Measurements from ENCODE around the gene SNX20.

The SNX20 gene

DNA sequence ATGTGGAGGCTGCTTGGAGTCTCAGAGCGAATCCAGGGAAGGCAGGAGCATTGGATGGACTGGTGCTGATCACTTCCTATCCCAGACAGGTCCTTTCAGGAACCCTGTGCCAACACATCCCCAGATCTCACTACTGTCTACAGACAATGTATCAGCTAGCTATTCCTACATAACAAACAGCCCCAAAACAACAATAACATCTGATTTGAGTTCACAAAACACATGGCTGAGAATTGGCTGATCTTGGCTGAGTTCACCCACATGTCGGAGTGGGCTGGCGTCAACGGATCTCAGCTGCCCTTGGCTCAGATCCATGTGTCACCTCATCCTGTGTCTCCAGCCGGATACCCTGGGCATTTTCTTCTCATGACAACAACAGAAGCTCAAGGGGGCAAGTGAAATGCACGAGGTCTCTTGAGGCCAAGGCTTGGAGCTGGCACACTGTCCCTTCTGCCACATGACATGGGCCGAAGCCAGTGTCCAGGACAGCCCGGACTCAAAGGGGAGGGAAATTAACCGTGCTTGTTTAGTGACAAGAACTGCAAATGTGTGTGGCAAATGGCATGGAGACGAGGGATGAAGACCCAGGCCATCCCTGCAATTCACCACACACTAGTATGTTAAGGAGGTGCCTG, 18.7 kb downstream of the SNX20 start:
- H3K4me3 Mint-ChIP-seq, result no peak overlapping the region
- H3K36me3 Mint-ChIP-seq, result no peaks in the 10 kb centered on the region
- no peak overlapping the region for H3K27ac Mint-ChIP-seq
- peaks cover 30% of the 10 kb centered on the region for H3K4me1 Mint-ChIP-seq
- no peaks in the 10 kb centered on the region for H3K9me3 Mint-ChIP-seq
- no peaks in the 10 kb centered on the region for H3K27me3 Mint-ChIP-seq

DNA sequence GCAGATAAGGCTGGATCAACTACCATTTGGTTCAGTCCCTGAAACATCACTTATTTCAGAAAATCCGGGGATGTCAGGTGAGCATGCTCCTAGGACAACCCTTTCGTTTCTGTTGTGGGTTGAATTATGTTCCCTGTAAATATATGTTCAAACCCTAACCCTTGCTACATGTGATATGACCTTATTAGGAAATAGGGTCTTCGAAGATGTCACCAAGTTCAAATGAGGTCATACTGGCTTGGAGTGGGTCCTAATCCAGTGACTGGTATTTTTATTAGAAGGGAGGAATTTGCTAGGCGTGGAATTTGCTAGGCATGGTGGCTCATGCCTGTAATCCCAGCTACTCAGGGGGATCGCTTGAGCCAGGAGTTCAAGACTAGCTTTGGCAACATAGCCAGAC, 21.3 kb downstream of the SNX20 start:
- Mint-ChIP-seq H3K4me1 (peaks cover 6% of the 10 kb centered on the region), H3K4me3 (no peak overlapping the region), H3K9me3 (no peaks in the 10 kb centered on the region), H3K27ac (no peak overlapping the region), H3K36me3 (no peaks in the 10 kb centered on the region), H3K27me3 (no peaks in the 10 kb centered on the region)

DNA sequence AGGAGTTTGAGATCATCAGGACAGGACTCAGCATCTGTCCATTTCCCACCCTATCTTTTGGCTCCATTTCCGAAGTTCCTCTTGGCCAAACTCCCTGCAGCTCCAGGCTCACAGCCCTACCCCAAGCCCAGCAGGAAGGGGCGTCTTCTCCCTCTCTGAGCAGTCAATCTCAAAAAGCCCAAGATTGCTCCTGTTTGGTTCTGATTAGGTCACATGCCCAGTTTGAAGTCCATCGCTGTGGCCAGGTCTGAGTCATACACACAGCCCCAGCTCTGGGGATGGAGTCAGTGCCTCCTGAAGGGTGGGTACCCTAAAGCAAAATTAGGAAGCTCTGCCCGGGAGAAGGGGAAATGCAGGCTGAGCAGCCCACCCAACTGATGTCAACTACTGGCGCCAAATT, 23.9 kb downstream of the SNX20 start:
- Mint-ChIP-seq H3K9me3 (no peaks in the 10 kb centered on the region), H3K36me3 (no peaks in the 10 kb centered on the region), H3K4me1 (no peaks in the 10 kb centered on the region), H3K27me3 (no peaks in the 10 kb centered on the region), H3K4me3 (no peak overlapping the region), H3K27ac (no peak overlapping the region)

DNA sequence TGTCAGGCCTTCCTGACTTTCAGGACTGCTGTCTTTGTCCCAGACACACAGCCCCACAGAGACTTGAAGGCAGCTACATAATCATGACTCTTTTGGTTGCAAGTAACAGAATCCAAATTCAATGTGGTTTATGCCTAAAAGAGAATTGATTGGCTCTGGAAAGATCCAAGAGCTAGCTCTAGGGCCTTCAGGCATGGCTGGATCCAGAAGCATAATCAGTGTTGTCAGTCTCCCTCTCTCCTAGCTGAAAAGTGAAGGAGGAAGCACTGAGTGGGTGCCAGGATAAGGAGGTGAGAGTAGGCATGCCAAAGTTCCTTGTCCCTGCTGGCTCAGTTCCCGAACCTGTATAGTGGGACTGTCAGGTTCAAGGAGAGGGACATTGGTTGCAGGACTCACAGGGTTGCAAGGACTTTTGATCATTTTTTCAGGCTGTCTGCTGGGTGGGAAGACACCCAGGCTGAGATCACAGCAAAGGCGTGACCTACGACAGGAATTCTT, 25.5 kb downstream of the SNX20 start:
- Mint-ChIP-seq H3K4me3 (no peak overlapping the region), H3K27me3 (no peaks in the 10 kb centered on the region), H3K27ac (no peak overlapping the region), H3K9me3 (no peaks in the 10 kb centered on the region), H3K36me3 (peaks cover 4% of the 10 kb centered on the region), H3K4me1 (no peaks in the 10 kb centered on the region)

DNA sequence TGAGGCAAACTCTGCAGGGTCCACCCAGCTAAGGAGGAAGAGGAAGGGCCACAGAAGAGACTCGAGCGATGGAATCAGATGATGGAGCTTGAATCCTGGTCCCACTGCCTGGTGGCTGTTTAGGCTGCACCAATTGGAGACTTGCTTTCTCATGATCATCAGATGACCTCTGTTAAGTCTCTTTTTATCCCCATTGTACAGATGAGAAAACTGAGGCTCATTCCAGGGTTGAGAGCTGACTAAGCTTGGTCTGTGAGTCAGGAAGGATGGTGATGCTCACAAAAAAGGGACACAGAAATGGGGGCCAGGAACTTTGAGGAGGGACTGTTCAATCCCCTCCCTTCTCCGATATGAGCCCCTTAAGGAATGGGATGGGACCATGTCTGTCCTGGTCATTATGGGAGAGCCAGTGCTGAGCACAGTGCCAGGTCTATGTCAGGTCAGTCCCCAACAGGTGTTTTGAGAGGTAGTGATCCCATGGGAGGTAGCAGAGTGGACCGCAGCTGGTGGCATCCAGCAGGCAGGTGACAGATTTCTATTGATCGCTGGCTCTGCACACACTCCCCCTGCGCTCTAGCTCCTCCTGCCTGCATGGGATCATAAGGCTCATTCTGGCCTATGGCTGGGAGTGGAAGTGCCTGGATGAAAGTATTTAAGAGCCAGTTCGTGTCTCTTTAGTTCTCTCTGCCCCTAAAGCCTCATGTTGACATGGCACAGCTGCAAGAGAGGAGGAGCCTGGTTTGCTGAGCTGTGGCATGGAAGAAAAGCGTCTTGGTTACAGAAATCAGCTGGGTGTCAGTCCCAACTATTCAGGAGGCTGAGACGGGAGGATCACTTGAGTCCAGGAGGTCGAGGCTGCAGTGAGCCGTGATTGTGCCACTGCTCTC, 27.2 kb downstream of the SNX20 start:
- H3K27ac Mint-ChIP-seq, result no peak overlapping the region
- H3K4me1 Mint-ChIP-seq, result no peaks in the 10 kb centered on the region
- peaks cover 7% of the 10 kb centered on the region for H3K36me3 Mint-ChIP-seq
- H3K4me3 Mint-ChIP-seq, result no peak overlapping the region
- no peaks in the 10 kb centered on the region for H3K27me3 Mint-ChIP-seq
- no peaks in the 10 kb centered on the region for H3K9me3 Mint-ChIP-seq

DNA sequence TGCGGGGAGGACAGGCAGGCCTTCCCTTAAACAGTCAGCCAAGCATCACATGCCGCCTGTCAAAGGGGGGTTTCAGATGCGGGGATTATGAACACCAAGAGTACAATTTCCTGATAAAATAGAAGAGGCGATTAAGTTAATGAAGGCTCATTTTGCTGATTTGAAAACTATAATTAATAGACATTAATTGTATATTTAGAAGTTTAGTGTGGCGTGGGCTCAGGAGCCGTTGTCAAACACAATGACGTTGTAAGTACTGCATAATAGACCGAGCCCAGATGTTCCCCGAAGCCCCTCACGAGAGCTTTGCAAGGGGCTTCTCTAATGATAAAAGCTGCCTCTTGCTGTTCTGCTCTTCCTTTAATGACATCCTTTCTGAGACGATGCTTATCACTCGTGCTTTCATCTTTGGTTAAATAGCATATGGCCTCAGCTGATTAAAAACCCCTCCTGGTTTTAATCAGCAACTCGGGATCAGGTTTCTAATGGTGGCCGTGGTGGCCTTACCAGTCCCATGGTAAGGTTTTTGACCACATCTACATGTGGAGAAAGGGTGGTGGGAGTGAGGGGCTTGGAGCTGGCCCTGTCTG, 28.2 kb downstream of the SNX20 start:
- Mint-ChIP-seq H3K27ac (no peak overlapping the region), H3K4me1 (no peaks in the 10 kb centered on the region), H3K4me3 (no peak overlapping the region), H3K36me3 (peaks cover 9% of the 10 kb centered on the region), H3K9me3 (no peaks in the 10 kb centered on the region), H3K27me3 (no peaks in the 10 kb centered on the region)

DNA sequence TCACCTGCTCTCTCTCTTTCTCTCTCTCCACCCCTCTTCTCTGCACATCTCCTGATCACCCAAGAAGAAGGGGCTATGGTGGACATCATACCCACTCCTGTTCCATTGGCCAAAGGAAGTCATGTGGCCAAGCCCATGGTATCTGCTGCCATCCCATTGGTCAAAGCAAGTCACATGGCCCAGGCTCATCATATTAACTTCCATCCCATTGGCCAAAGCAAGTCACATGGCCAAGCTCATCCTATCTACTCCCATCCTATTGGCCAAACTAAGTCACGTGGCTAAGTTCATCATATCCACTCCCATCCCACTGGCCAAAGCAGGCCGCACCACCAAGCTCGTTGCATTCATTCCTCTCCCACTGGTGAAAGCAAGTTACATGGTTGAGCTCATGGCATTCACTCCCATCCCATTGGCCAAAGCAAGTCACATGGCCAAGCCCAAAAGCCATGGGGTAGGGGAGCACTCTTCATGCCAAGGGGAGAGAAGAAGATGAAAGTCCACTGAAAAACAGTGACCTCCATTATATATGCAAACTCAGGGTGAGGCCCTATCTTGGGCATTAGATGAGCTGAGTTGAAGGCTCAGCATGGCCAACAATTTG, 29.2 kb downstream of the SNX20 start:
- Mint-ChIP-seq H3K4me1 (no peaks in the 10 kb centered on the region), H3K27ac (no peak overlapping the region), H3K36me3 (peaks cover 9% of the 10 kb centered on the region), H3K27me3 (no peaks in the 10 kb centered on the region), H3K4me3 (no peak overlapping the region), H3K9me3 (no peaks in the 10 kb centered on the region)

DNA sequence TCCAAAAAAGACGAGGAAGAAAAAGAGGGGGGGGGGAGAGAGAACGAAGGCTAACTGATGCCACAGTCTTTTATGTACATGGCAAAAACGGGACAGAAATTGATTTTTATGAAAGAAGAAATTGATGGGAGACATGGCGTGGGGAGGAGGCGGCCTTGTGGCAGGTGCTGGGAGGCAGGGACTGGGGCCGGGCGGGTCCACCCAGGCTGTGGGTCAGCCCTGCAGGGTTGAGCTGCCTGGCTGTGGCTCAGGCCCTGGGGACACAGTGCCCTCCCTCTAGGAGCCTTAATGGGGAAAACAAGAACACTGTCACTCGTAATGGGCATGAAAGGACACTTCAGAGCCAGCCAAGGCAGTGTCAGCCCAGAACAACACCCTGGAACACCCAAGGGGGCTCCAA, 34.8 kb downstream of the SNX20 start:
- H3K27ac Mint-ChIP-seq, result no peak overlapping the region
- no peaks in the 10 kb centered on the region for H3K27me3 Mint-ChIP-seq
- peaks cover 5% of the 10 kb centered on the region for H3K4me1 Mint-ChIP-seq
- no peak overlapping the region for H3K4me3 Mint-ChIP-seq
- no peaks in the 10 kb centered on the region for H3K9me3 Mint-ChIP-seq
- peaks cover 5% of the 10 kb centered on the region for H3K36me3 Mint-ChIP-seq

DNA sequence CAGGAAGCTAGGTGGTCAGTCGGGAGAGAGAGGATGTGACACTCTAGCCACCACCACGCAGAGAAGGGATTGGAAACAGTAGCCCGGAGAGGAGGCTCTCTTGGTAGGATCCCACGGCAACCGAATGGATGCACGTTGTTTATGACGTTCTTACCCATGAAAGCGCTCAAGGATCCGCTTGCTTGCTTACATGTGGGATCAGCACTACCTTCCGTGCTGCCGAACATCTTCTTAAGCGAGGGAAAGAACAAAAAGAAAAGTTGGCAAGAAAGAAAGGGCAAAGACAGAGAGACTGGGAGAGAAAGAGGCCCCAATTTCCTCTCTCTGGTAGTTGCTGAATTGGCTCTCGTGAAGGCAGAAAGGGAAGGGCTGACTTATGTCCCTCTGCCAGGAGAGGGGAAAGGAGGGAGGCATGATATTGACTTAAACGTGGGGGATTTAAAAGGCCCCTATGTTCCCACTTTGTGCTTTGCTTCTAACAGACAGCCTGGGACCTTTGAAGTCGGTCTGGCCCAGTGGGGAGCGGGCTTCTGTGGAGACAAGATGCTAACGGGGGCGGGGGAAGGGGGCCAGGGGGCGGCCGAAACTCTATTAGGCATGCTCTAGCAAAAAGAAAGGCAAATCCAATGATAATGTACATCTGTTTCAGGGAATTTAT, 35.4 kb downstream of the SNX20 start:
- Mint-ChIP-seq H3K27me3 (no peaks in the 10 kb centered on the region), H3K4me1 (peaks cover 5% of the 10 kb centered on the region), H3K36me3 (peaks cover 5% of the 10 kb centered on the region), H3K9me3 (no peaks in the 10 kb centered on the region), H3K27ac (no peak overlapping the region), H3K4me3 (no peak overlapping the region)

DNA sequence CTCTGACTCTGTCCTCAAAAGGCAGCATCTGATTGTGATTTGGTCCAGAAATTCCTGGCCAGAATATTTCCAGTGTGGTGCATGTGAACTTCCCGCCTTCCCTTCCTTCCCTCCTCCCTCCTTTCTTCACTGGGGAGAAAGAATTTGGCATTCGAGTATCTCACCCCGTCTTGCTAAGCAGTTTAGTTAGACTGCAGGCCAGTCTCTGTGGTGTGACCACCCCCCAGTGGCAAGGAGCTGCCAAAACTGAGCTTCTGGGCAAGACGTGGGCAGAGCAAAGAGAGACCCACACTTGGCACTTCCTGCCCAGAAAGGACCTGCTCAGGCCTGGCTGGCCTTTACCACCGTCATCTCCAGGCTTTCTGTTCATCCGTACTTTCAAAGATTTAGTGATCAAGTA, 36.4 kb downstream of the SNX20 start:
- no peak overlapping the region for H3K4me3 Mint-ChIP-seq
- H3K36me3 Mint-ChIP-seq, result peaks cover 5% of the 10 kb centered on the region
- no peaks in the 10 kb centered on the region for H3K9me3 Mint-ChIP-seq
- H3K27me3 Mint-ChIP-seq, result no peaks in the 10 kb centered on the region
- peaks cover 5% of the 10 kb centered on the region for H3K4me1 Mint-ChIP-seq
- no peak overlapping the region for H3K27ac Mint-ChIP-seq

DNA sequence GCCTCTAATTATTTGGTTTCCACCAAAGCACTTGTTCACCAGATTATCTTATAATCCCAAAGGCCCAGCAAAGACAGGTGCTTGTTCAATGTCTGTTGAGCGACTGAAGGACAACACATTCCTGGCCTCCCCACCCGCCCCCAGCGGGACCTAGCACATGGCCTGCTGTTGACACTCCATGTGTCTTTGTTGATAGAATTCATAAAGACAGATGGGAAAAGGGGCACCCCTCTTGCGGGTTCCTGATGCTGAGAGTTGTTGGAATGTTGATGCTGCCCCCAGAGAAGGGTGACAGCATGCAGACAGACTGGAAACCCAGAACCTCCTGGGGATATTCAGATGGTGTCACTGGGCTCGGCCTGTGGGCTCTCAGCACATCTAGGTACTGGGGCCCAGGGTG, 36.9 kb downstream of the SNX20 start:
- H3K27me3 Mint-ChIP-seq, result no peaks in the 10 kb centered on the region
- peaks cover 2% of the 10 kb centered on the region for H3K36me3 Mint-ChIP-seq
- no peak overlapping the region for H3K27ac Mint-ChIP-seq
- H3K4me3 Mint-ChIP-seq, result no peak overlapping the region
- no peaks in the 10 kb centered on the region for H3K9me3 Mint-ChIP-seq
- H3K4me1 Mint-ChIP-seq, result peaks cover 5% of the 10 kb centered on the region

DNA sequence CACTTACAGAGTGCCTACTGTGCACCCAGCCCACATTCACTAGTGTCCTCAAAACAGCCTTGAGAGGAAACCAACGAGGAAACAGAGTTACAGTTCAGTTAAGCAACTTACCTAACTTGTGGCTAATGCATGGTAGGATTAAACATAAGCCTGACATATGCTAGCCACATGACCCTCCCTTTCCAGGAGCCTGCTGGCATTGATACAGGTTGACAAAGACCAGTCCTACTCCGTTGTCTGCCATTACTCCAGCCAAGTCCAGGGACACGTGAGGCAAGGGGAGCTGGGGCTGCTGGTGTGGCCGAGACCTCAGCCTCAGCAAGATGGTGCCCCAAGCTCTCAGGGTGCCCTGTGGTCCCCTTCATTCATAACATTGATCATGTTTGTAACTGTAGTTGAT, 37.9 kb downstream of the SNX20 start:
- H3K4me1 Mint-ChIP-seq, result peaks cover 5% of the 10 kb centered on the region
- H3K27me3 Mint-ChIP-seq, result no peaks in the 10 kb centered on the region
- no peak overlapping the region for H3K4me3 Mint-ChIP-seq

DNA sequence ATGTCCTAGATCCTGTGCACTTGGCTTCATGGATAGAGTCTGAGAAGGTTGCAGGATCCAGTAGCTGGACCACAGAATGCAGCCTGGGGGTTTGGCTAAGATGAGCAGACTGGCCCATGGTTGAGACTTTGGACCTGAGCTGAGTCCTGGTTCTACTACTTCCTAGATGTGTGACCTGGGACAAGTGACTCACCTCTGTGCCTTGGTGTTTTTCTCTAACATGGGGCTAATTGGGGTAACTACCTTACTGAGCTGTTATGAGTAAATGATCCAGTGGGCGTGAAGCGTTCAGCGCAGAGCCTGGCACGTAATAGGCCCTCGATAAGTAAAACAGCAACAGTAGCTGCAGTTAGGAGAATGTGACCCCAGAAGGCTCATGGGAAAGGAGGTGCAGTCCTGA, 38.8 kb downstream of the SNX20 start:
- peaks cover 5% of the 10 kb centered on the region for H3K4me1 Mint-ChIP-seq
- no peaks in the 10 kb centered on the region for H3K9me3 Mint-ChIP-seq
- H3K27ac Mint-ChIP-seq, result no peak overlapping the region
- no peak overlapping the region for H3K4me3 Mint-ChIP-seq
- H3K27me3 Mint-ChIP-seq, result no peaks in the 10 kb centered on the region
- no peaks in the 10 kb centered on the region for H3K36me3 Mint-ChIP-seq

More for the DNA sequence above, 37.9 kb downstream of the SNX20 start:
- no peaks in the 10 kb centered on the region for H3K36me3 Mint-ChIP-seq
- no peaks in the 10 kb centered on the region for H3K9me3 Mint-ChIP-seq
- no peak overlapping the region for H3K27ac Mint-ChIP-seq

DNA sequence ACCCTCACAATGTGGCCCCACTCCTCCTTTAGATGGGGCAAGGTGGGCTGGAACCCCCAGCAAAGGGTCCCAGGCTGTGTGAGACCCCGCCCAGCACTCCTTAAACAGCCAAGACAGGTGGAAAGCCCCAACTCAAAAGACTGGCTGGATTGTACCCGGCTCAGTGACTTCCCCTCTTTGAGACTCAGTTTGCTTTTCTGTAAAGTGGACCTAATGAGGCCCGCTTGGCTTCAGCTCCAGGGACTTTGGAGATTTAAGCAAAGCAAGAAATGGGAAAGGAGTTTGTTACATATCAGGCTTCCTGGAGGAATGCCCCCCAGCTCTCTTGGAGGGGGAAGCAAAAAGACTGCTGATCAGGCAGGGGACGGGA, 39.3 kb downstream of the SNX20 start:
- H3K9me3 Mint-ChIP-seq, result no peaks in the 10 kb centered on the region
- no peak overlapping the region for H3K4me3 Mint-ChIP-seq
- no peaks in the 10 kb centered on the region for H3K27me3 Mint-ChIP-seq
- no peak overlapping the region for H3K27ac Mint-ChIP-seq
- H3K4me1 Mint-ChIP-seq, result peaks cover 8% of the 10 kb centered on the region
- H3K36me3 Mint-ChIP-seq, result peaks cover 2% of the 10 kb centered on the region

Measured in activated naive CD4-positive, alpha-beta T cell treated with anti-CD3 and anti-CD28 coated beads, Interleukin-2, amount 50 U/mL, for 24 hours (primary cell).